ENCODE measurements around the gene TENT4A.

- no peak for TF ChIP-seq CTCF (IDR thresholded peaks at IDR 0.05)
- TF ChIP-seq EP300 (IDR thresholded peaks at IDR 0.05) = no peak
- no peak for TF ChIP-seq POLR2A (IDR thresholded peaks at IDR 0.05)
- peak in 1 of 3 donors; percentile 34 for TF ChIP-seq POLR2AphosphoS5 (IDR thresholded peaks at IDR 0.05)
Measured at GRCh38 chr5:6713274-6714225, at the start of gene TENT4A.

Measured in stomach (tissue), 4 donors.